Breast epithelium (tissue), 3 donors: Measurements from ENCODE around the gene HNRNPF.

Experiments used
- POLR2A ChIP-seq: fragments of 450-650 bp; IDR thresholded peaks from one replicate; pipeline ENCODE4 v1.6.1; 2016; ENCODE audit warnings: antibody characterized with exemption, mild to moderate bottlenecking, moderate library complexity
- POLR2AphosphoS5 ChIP-seq, 3 donors: sonication (generic); formaldehyde crosslinking; IDR thresholded peaks; one replicate each; pipeline ENCODE4 v1.6.1; 2017; ENCODE audit warnings: antibody characterized with exemption in 3 of 3
- TF ChIP-seq, protein P1 (sequence below), 3 donors: fragments of 450-650 bp; IDR thresholded peaks; one replicate each; pipeline ENCODE4 v1.5.1; 2016 to 2017; ENCODE audit warnings: antibody characterized with exemption in 3 of 3, mild to moderate bottlenecking in 3 of 3, moderate library complexity in 3 of 3

DNA sequence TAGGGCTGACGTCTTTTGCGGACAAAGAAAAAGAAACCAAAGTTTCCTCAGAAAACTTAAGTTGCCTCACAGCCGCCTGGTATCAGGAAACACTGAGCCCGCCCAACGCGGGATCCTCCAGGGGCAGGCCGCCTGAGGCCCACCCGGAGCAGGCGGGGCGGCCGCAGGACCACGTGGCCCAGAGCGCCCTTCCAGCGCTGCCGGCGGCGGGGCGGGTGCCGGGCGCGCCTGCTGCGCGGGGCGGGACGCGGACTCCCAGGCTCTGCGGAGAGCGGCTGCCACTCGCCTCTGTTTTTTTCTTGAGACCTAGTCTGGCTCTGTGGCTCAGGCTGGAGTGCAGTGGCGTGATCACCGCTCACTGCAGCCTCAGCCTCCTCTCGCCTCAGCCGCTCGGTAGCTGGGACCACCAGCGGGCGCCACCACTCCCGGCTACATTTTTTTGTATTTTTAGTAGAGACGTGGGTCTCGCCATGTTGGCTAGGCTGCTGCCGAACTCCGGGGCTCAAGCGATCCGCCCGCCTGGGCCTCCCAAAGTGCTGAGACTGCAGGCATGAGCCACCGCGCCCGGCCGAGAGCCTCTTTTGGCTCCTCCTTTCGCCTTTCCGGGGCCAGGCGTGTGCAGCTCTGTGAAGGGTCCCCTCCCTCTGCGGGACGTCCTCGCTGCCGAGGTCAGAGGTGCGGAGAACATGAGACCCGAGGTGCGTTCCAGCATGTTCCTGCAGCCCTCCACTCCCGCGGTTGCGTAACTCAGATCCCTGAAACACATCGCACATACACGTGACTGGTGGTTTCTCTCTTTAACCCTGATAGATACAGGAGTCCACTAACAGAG, 11.6 kb upstream of the HNRNPF start:
- TF ChIP-seq, protein P1, sequence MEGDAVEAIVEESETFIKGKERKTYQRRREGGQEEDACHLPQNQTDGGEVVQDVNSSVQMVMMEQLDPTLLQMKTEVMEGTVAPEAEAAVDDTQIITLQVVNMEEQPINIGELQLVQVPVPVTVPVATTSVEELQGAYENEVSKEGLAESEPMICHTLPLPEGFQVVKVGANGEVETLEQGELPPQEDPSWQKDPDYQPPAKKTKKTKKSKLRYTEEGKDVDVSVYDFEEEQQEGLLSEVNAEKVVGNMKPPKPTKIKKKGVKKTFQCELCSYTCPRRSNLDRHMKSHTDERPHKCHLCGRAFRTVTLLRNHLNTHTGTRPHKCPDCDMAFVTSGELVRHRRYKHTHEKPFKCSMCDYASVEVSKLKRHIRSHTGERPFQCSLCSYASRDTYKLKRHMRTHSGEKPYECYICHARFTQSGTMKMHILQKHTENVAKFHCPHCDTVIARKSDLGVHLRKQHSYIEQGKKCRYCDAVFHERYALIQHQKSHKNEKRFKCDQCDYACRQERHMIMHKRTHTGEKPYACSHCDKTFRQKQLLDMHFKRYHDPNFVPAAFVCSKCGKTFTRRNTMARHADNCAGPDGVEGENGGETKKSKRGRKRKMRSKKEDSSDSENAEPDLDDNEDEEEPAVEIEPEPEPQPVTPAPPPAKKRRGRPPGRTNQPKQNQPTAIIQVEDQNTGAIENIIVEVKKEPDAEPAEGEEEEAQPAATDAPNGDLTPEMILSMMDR (IDR thresholded peaks at IDR 0.05): no peak
- TF ChIP-seq POLR2A: peak; percentile 7
- peak; percentile 76 to 92 (median 81) for TF ChIP-seq POLR2AphosphoS5 (IDR thresholded peaks at IDR 0.05)
